ENCODE data around the gene TCF7L2.

Gene TCF7L2

DNA sequence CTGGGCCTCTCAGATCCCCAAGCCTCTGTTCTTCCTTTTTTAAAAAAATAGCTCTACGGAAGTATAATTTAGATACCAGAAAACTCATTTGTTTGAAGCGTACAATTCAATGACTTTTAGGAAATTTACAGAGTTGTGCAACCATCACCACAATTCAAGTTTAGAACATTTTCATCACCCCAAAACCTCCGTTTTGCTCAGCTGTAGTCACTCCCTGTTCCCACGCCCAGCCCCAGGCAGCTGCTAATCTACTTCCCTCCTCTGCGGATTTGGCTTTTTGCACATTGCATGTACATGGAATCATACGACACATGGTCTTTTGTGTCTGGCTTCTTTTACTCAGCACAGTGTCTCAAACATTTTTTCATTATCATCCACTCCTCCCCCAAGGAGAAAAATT lies 229.2 kb downstream of the TCF7L2 start:
- no peak for DNase-seq (ENCODE audit: low spot score)

DNA sequence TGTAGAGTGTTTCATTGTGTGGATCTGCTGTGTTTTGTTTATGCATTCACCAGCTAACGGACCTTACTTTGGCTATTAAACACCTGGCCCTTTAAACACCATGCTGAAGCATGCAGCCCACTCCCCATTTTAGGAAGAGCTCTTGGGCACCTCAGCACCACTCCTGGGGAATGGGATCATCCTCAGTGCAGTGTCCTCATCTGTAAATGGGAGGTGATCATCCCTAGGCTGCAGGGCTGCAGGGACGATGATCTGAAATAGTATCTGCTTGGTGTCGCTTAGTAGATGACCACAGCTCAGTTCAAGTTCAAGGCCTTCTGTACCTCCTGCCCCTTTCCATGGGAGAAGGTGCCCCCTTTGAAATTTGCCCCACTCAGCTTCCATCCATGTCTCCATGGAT lies 229.9 kb downstream of the TCF7L2 start:
- no peak for DNase-seq (ENCODE audit: low spot score)

DNA sequence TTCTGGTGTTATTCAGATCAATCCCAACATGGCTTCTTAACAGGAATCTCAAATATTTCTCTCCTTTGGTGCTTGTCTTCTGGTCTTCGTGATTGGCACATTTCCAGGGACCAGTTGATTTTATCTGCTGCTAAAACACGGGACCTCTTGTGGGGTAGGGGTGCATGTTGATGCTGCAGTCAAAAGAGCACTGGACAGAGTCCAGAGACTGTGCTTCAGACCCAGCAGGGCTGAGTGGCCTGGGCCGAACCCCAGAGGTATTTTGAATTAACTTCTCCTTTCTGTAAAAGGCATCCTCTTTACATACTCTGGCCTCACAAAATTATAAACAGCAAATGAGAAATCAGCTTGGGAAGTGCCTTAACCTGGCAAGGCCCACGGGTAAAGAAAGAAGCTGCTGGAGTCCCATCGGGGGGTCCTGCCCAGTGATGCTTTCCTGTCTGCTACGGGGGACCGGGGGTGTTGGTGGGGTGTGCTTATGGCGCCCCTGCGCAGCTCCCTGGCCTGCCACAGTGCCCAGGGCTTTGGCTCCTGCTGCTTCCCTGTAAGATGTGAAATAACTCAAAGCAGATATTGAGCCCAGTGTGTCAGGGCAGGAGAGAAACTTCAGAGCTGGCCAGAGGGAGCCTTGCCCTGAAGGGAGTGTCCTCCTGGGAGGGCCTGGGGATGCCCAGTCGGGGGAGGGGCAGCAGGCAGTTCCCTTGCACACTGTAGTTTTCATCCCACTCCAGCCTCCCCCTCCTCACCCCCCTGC lies 230.5 kb downstream of the TCF7L2 start:
- DNase-seq (ENCODE audit: low spot score) = no peak

DNA sequence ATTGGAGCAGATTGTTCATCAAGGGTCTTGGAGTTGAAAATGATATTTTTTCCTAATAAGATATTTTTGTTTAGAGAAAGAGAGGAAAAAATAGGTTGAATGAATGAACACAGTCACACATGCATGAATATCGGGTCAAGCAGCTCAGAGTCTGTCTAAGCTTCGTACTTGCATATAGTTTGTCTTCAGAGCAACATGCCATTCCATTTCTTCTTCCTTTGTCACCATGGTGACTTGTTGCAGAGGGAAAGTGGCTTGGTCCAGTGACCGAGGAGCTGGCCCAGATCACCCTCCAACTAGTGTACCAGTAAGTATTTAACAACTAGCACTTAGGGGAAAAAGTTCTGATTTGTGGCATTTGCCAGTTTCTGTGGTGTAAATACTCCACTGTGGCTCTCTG lies 232.1 kb downstream of the TCF7L2 start:
- no peak for DNase-seq (ENCODE audit: low spot score)

DNA sequence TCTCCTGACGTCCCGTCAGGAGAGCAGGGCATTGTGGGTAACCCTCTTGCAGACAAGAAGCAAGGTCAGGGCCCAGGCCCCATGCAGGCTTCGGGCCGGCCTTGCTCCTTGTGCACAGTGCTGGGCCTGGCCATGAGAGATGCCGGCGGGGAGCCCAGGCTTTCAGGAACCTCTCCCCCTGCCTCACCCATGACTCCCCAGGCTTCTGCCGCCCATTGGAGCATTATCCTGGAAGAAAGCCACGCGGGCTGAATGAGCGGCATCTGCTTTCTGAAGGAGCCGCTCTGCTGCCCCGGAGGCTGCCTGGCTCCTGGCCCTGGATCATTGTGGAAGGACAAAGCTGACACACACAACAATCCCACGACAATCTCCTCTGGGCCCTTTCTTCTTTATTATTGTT lies 233.5 kb downstream of the TCF7L2 start:
- no peak for DNase-seq (ENCODE audit: low spot score)

DNA sequence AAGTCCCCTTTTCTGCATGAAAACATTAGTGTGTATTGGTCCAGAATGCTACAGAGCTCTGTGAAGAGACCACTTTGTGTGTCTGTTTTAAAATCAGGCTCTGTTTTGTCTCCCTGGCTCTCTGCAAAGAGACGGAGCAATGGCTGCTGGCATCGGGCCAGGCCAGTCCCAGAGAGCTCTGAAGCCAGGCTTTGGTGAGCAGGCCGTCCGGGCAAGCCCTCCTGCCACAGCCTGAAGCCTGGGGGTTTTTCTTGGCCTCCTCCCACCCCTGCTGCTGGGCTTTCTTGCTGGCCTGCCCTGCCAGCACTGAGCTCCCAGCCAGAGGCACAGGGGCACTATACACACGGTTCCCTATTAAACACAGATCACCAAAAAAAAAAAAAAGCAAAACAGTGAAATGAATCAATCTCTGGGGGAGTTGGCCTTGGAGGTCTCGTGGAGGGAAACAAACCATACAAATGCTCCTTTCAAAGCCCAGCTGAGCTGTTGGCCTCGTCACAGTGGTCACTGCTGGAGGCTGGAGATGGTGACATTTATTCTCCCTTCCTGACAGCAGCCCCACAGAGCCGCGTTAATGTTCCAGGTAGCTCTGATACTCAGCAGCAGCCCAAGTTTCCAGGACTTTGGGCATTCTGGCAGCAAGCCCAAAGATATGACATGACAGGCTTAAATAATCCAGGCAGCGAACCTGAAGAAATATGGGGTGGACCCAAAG lies 237.2 kb downstream of the TCF7L2 start:
- DNase-seq (ENCODE audit: low spot score) = no peak

DNA sequence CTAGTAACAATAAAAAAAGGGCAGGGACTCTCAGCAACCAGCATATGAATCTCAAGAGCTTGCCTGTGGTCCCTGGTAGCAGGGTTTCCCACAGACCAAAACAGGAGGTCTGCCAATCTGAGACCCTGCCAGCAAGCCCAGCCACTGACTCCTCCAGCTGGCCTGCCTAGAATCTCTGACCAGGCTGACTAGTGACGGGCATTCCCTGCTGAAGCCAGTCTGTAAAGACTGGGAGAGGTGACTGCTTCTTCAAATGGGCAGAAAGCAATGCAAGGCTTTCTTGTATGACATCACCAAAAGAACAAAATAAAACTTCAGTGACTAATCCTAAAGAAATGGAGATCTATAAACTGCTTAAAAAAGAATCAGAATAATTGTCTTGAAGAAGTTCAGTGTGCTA lies 249.4 kb downstream of the TCF7L2 start:
- DNase-seq (ENCODE audit: low spot score) = no peak

DNA sequence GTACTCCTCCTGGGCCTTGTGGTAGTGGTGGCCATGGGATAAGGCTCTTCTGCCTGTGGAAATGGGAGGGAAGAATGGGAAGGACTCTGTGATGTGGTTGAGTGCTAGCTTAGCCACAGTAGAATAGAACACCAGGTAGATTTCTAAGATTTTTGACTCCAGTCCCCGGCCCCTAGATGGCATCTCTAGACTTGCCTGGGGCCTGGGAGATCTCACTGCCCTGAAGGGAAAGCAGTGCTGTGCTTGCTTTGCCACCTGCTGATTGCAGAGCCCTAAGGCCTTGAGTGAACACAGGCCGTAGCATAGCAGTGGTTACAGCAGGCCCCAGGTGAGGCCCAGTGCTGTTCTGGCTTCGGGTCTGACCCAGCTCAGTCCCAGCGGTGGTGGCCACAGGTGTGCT lies 252.0 kb downstream of the TCF7L2 start:
- no peak for DNase-seq (ENCODE audit: low spot score)

DNA sequence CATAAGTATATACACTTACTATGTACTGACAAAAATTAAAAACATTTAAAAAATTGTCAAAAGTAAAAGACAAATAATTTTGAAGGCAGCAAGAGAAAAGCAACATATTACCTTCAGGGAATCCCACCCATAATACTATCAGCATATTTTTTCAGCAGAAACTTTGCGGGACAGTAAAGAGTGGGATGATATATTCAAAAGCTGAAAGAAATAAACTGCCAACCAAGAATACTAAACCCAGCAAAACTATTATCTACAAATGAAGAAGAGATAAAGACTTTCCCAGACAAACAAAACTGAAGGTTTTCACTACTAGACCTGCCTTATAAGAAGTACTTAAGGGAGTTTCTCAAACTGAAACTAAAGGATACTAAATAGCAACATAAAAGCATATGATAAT lies 257.9 kb downstream of the TCF7L2 start:
- no peak for DNase-seq (ENCODE audit: low spot score)

DNA sequence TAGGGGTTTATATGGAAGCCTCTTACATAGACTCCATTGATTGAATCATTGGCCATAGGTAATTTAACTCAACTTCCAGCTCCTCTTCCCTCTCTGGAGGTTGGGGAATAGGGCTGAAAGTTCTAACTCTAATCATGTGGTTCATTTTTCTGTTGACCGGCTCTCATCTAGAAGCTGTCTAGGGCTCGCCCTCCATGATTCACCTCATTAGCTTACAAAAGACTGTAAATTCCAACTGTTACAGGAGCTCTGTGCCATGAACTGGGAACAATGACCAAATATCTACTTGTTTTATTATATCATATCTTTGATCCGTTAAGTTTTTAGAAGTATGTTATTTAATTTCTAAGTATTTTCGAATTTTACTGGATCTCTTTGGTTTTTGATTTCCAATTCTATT lies 263.0 kb downstream of the TCF7L2 start:
- DNase-seq (ENCODE audit: low spot score) = no peak

DNA sequence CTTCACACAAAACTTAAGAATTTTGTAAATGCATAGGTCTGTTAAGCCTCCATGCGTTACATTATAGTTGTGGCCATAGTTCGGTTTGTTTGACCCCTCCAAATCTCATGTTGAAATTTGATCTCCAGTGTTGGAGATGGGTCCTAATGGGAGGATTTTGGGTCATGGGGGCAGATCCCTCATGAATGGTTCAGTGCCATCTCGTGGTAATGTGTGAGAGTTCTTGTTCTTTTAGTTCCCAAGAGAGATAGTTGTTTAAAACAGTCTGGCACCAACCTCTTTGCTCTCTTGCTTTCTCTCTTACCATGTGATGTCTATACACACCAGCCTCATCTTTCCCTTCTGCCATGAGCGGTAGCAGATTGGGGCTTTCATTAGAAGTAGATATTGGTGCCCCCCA lies 264.3 kb downstream of the TCF7L2 start:
- no peak for DNase-seq (ENCODE audit: low spot score)

DNA sequence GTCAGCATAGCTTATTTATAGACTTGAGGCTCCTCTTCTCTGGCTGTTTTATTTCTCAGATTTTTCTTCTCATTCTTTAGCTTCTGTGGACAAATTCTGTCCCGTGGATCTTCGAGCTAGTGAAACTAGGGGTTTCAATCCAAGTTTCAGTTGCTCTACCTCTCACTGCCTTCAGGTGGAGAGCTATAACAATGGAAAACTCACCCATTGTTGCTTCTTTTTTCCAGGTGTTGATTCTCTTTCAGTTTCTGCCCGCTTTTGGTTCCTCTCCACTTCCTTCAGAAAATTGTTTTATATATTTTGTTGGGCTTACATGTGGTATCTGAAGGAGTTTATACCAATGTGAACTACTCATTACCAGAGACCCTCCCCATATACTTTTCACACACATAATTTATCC lies 266.1 kb downstream of the TCF7L2 start:
- DNase-seq (ENCODE audit: low spot score) = no peak

Measured in CD4-positive, alpha-beta T cell treated with Interleukin-6 at 100 ng/mL for 8 hours (primary cell).